ENCODE data around the gene UTP14C. TPM values are rescaled to one million over a fixed set of nuclear protein-coding genes. Genes with fewer than 3 reads are reported as not detected.

UTP14C gene
- total and polyA plus RNA-seq, 4 donors: 5.8 to 18.7 (median 9.6) TPM

- TF ChIP-seq, protein P1, sequence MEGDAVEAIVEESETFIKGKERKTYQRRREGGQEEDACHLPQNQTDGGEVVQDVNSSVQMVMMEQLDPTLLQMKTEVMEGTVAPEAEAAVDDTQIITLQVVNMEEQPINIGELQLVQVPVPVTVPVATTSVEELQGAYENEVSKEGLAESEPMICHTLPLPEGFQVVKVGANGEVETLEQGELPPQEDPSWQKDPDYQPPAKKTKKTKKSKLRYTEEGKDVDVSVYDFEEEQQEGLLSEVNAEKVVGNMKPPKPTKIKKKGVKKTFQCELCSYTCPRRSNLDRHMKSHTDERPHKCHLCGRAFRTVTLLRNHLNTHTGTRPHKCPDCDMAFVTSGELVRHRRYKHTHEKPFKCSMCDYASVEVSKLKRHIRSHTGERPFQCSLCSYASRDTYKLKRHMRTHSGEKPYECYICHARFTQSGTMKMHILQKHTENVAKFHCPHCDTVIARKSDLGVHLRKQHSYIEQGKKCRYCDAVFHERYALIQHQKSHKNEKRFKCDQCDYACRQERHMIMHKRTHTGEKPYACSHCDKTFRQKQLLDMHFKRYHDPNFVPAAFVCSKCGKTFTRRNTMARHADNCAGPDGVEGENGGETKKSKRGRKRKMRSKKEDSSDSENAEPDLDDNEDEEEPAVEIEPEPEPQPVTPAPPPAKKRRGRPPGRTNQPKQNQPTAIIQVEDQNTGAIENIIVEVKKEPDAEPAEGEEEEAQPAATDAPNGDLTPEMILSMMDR (IDR thresholded peaks at IDR 0.05; ENCODE audit: low read depth, low read length, missing input control): no peak
- TF ChIP-seq YY1 (IDR thresholded peaks at IDR 0.05) (no peak), ZBTB33 (IDR thresholded peaks at IDR 0.05) (no peak), JUND (IDR thresholded peaks at IDR 0.05) (no peak)
These were observed 22.1 kb upstream of the UTP14C start (continued) for GRCh38 chr13:52002361-52002760.

GRCh38 chr13:52003541-52003940, 20.9 kb upstream of the UTP14C start:
- TF ChIP-seq JUND (IDR thresholded peaks at IDR 0.05): no peak
- TF ChIP-seq, protein P1 (IDR thresholded peaks at IDR 0.05; ENCODE audit: low read depth, low read length, missing input control): no peak
- no peak for TF ChIP-seq YY1 (IDR thresholded peaks at IDR 0.05)
- TF ChIP-seq ATF3 (IDR thresholded peaks at IDR 0.05): no peak
- TF ChIP-seq NR2F2 (IDR thresholded peaks at IDR 0.05): no peak
- TF ChIP-seq SP1 (IDR thresholded peaks at IDR 0.05): no peak
- no peak for TF ChIP-seq EGR1 (IDR thresholded peaks at IDR 0.05; ENCODE audit: low read depth in 2 of 2)
- no peak for TF ChIP-seq RAD21 (IDR thresholded peaks at IDR 0.05)
- no peak for TF ChIP-seq REST (IDR thresholded peaks at IDR 0.05)
- TF ChIP-seq MAX (IDR thresholded peaks at IDR 0.05): no peak
- no peak for TF ChIP-seq ZBTB33 (IDR thresholded peaks at IDR 0.05)
- no peak for TF ChIP-seq FOXA1 (IDR thresholded peaks at IDR 0.05)
- no peak for TF ChIP-seq GABPA (IDR thresholded peaks at IDR 0.05 in 1 of 2, conservative IDR thresholded peaks at IDR 0.05 in 1 of 2)
- no peak overlapping the region for H3K9ac ChIP-seq (ENCODE audit: low read depth in 1 of 2, low read length in 2 of 2)
- H3K9me3 ChIP-seq (ENCODE audit: control insufficient read depth in 4 of 4, low read length in 3 of 4): no peaks in the 10 kb centered on the region
- peaks cover 3 to 41% (median 28%) of the 10 kb centered on the region in 4 donors for H3K4me1 ChIP-seq (ENCODE audit: control insufficient read depth in 4 of 4, insufficient read depth in 4 of 4, low read length in 3 of 4)
- H3K4me3 ChIP-seq (ENCODE audit: low read depth in 1 of 3, low read length in 3 of 3): no peak overlapping the region
- no peak for DNase-seq (ENCODE audit: low spot score)
- no peaks in the 10 kb centered on the region for H3K27me3 ChIP-seq (ENCODE audit: control insufficient read depth in 4 of 4, insufficient read depth in 4 of 4, low read length in 3 of 4)
- H3K27ac ChIP-seq (ENCODE audit: low read depth in 1 of 2, low read length in 2 of 2): no peak overlapping the region
- WGBS: 77% methylated on average over 4 of the region's 4 CpGs
- H3K36me3 ChIP-seq (ENCODE audit: control insufficient read depth in 4 of 4, insufficient read depth in 3 of 4, low read depth in 1 of 4, low read length in 3 of 4): no peaks in the 10 kb centered on the region
